DOHH2 (cell line): ENCODE results near the gene BDP1.
"Not testable (repeated sequence)": the region's sequence is repeated elsewhere in the genome, so short reads cannot be mapped to it uniquely, and the experiment has no call there.

Experiments
- H3F3A ChIP-seq: fragments of 200-600 bp; sonication (generic), shearing (Covaris generic); 2 replicates; pipeline ENCODE4 v1.6.0; 2016; ENCODE audit warnings: antibody characterized with exemption, mild to moderate bottlenecking; ENCODE audit not compliant: control insufficient read depth, insufficient read depth
- H3K27ac ChIP-seq: fragments of 200-600 bp; sonication (generic); 2 replicates; pipeline ENCODE4 v1.5.1; 2014; ENCODE audit warnings: low read depth, mild to moderate bottlenecking, low read length, moderate library complexity
- H3K27me3 ChIP-seq: fragments of 200-600 bp; sonication (generic); 2 replicates; pipeline ENCODE4 v1.6.1; 2014; ENCODE audit warnings: mild to moderate bottlenecking, low read length, mixed read lengths; ENCODE audit not compliant: control insufficient read depth
- H3K36me3 ChIP-seq: fragments of 200-600 bp; sonication (generic); 2 replicates; pipeline ENCODE4 v1.6.1; 2014; ENCODE audit warnings: mild to moderate bottlenecking, low read length, moderate library complexity, mixed read lengths; ENCODE audit not compliant: control insufficient read depth
- H3K4me1 ChIP-seq: fragments of 200-600 bp; sonication (generic); 2 replicates; pipeline ENCODE4 v1.6.1; 2014; ENCODE audit warnings: mild to moderate bottlenecking, low read length, mixed read lengths; ENCODE audit not compliant: control insufficient read depth
- H3K4me2 ChIP-seq: fragments of 200-600 bp; sonication (generic); 2 replicates; pipeline ENCODE4 v1.6.0; 2014; ENCODE audit warnings: mild to moderate bottlenecking, low read length, moderate library complexity
- H3K4me3 ChIP-seq: fragments of 200-600 bp; sonication (generic); 2 replicates; pipeline ENCODE4 v1.5.1; 2014; ENCODE audit warnings: mild to moderate bottlenecking, low read length, mixed read lengths
- H3K79me2 ChIP-seq: fragments of 200-600 bp; sonication (generic); 2 replicates; pipeline ENCODE4 v1.6.1; 2014; ENCODE audit warnings: mild to moderate bottlenecking, low read length, mixed read lengths; ENCODE audit not compliant: control insufficient read depth
- H3K9me2 ChIP-seq: fragments of 200-600 bp; sonication (generic); replicated peaks from 2 replicates; pipeline ENCODE4 v1.6.1; 2014; ENCODE audit warnings: mild to moderate bottlenecking, low read length, mixed read lengths; ENCODE audit not compliant: control insufficient read depth
- H3K9me3 ChIP-seq: fragments of 200-600 bp; sonication (generic); 2 replicates; pipeline ENCODE4 v1.6.1; 2014; ENCODE audit warnings: antibody characterized with exemption, low read length, mixed read lengths; ENCODE audit not compliant: control insufficient read depth, insufficient read depth
- H4K20me1 ChIP-seq: fragments of 200-600 bp; sonication (generic); 2 replicates; pipeline ENCODE4 v1.6.0; 2014; ENCODE audit warnings: low read depth, mild to moderate bottlenecking, antibody characterized with exemption, low read length, moderate library complexity; ENCODE audit not compliant: control insufficient read depth, insufficient read depth
- CTCF ChIP-seq: fragments of 200-600 bp; sonication (generic); IDR thresholded peaks from one replicate; pipeline ENCODE4 v1.5.1; 2014; ENCODE audit warnings: antibody characterized with exemption, mild to moderate bottlenecking, low read depth, low read length; ENCODE audit not compliant: poor library complexity, severe bottlenecking
- EZH2phosphoT487 ChIP-seq: fragments of 200-600 bp; sonication (generic); IDR thresholded peaks from 2 replicates; pipeline ENCODE4 v1.6.1; 2017; ENCODE audit warnings: borderline replicate concordance, mild to moderate bottlenecking, antibody characterized with exemption, low read length, moderate library complexity, mixed read lengths

Gene BDP1

DNA sequence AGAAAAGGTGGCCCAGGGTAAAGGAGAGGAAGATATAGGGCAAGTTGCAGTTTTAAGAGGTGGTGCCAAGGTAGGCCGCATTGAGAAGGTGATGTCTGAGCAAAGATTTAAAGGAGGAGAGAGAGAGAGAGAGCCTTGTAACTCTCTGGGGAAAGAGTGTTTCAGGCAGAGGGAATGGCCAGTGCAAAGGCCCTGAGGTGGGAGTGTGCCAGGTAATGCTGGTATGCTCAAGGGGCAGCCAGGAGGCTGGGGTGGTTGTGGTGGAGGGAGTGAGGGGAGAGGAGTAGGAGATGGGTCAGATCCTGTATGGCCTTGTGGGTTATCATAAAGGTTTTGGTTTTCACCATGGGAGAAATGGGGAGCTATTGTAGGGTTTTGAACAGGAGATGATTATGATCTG, 141.6 kb downstream of the BDP1 start:
- H3K4me3 ChIP-seq: no peak overlapping the region
- peaks cover 8% of the 10 kb centered on the region for H3K79me2 ChIP-seq
- H3K4me1 ChIP-seq: no peaks in the 10 kb centered on the region
- no peak overlapping the region for H3K27ac ChIP-seq
- TF ChIP-seq EZH2phosphoT487 (no peak), CTCF (no peak)
- no peaks in the 10 kb centered on the region for H3K27me3 ChIP-seq
- no peaks in the 10 kb centered on the region for H3K9me2 ChIP-seq
- no peaks in the 10 kb centered on the region for H4K20me1 ChIP-seq
- H3K9me3 ChIP-seq: no peaks in the 10 kb centered on the region
- peaks cover 4% of the 10 kb centered on the region; the same call in 1 of the 2 replicates for H3F3A ChIP-seq
- H3K4me2 ChIP-seq: no peak overlapping the region
- peaks cover 56% of the 10 kb centered on the region for H3K36me3 ChIP-seq

GRCh38 chr5:71600783-71601182, 145.3 kb downstream of the BDP1 start:
- Histone ChIP-seq H3K9me3 (no peaks in the 10 kb centered on the region), H4K20me1 (no peaks in the 10 kb centered on the region), H3K4me3 (no peak overlapping the region), H3K27me3 (no peaks in the 10 kb centered on the region), H3K4me1 (no peaks in the 10 kb centered on the region), H3K4me2 (no peak overlapping the region), H3F3A (peaks cover 4% of the 10 kb centered on the region; the same call in 1 of the 2 replicates), H3K79me2 (no peaks in the 10 kb centered on the region), H3K36me3 (peaks cover 72% of the 10 kb centered on the region), H3K27ac (no peak overlapping the region), H3K9me2 (no peaks in the 10 kb centered on the region)
- no peak for TF ChIP-seq EZH2phosphoT487
- TF ChIP-seq CTCF: no peak

GRCh38 chr5:71601222-71602026, 146.0 kb downstream of the BDP1 start:
- Histone ChIP-seq H3K4me1 (no peaks in the 10 kb centered on the region), H3K4me3 (no peak overlapping the region), H3K9me3 (no peaks in the 10 kb centered on the region), H3K36me3 (peaks cover 66% of the 10 kb centered on the region), H3K27me3 (no peaks in the 10 kb centered on the region), H3K27ac (no peak overlapping the region), H4K20me1 (no peaks in the 10 kb centered on the region), H3K9me2 (no peaks in the 10 kb centered on the region), H3K4me2 (no peak overlapping the region), H3F3A (peaks cover 4% of the 10 kb centered on the region; the same call in 1 of the 2 replicates), H3K79me2 (no peaks in the 10 kb centered on the region)
- TF ChIP-seq EZH2phosphoT487 (no peak), CTCF (peak; percentile 76)

GRCh38 chr5:71609916-71610315, 154.5 kb downstream of the BDP1 start:
- not testable (repeated sequence) for H3K79me2 ChIP-seq, H3K27ac ChIP-seq, H3K9me2 ChIP-seq, H3K4me3 ChIP-seq, H3F3A ChIP-seq, H4K20me1 ChIP-seq, H3K9me3 ChIP-seq, H3K27me3 ChIP-seq, H3K4me1 ChIP-seq, H3K4me2 ChIP-seq
- peaks cover 23% of the 10 kb centered on the region for H3K36me3 ChIP-seq
